Neuron (in vitro differentiated cells): Measurements from ENCODE around the gene ALAS1.

Experiments
- H2AFZ ChIP-seq: one replicate; pipeline ENCODE4 v1.6.1; 2013; ENCODE audit warnings: low read depth, mild to moderate bottlenecking, inconsistent platforms, low read length, moderate library complexity
- H3K27me3 ChIP-seq: one replicate; pipeline ENCODE4 v1.6.1; 2013; ENCODE audit warnings: low read length; ENCODE audit not compliant: insufficient read depth
- H3K36me3 ChIP-seq: one replicate; pipeline ENCODE4 v1.6.1; 2013; ENCODE audit warnings: low read length; ENCODE audit not compliant: insufficient read depth
- H3K4me1 ChIP-seq: one replicate; pipeline ENCODE4 v1.6.1; 2013; ENCODE audit warnings: low read length; ENCODE audit not compliant: insufficient read depth
- H3K4me3 ChIP-seq: 2 replicates; pipeline ENCODE4 v1.5.1; 2013; ENCODE audit warnings: mild to moderate bottlenecking, low read length, moderate library complexity
- H3K9me3 ChIP-seq: one replicate; pipeline ENCODE4 v1.6.1; 2013; ENCODE audit warnings: low read length

Gene ALAS1

DNA sequence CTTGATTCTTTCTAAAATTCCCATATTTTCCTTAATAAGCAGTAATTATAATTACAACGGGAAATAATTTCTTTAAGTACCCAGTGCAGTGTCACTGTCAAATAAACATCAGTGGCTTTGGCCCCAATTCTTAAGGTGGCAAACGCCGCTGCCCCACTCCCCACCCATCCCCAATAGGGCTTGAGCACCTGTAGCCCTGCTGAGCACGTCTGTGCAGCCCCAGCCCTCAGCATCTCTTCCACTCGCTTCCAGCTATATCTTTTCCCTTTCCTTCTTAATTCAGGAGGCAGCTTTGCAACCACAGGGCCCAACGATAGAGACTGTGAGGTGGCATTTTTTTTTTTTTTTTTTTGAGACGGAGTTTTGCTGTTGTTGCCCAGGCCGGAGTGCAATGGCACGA, 56.6 kb downstream of the ALAS1 start:
- Histone ChIP-seq H3K4me3 (no peak overlapping the region), H3K4me1 (no peaks in the 10 kb centered on the region), H3K9me3 (no peaks in the 10 kb centered on the region), H3K36me3 (peaks cover 91% of the 10 kb centered on the region), H3K27me3 (no peaks in the 10 kb centered on the region), H2AFZ (no peak overlapping the region)

DNA sequence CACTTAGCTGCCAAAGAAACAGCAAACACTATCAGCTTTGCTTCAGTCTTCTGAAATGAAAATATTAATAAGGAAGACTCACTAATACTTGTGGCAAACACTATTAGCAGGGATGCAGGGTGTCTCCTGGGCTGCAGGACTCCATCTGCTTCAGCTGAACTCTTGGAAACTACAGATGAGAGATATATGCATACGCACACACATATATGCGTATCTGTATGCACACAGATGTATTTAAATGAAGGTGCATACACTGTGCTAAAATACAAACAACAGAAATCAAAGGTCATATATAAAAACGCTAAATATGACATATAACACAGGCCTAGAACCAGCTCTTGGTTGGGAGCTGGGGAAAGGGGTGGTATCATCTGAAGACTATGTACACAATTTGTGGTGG, 58.2 kb downstream of the ALAS1 start:
- no peak overlapping the region for H2AFZ ChIP-seq
- H3K4me1 ChIP-seq: no peaks in the 10 kb centered on the region
- H3K36me3 ChIP-seq: peaks cover 92% of the 10 kb centered on the region
- no peaks in the 10 kb centered on the region for H3K9me3 ChIP-seq
- H3K27me3 ChIP-seq: no peaks in the 10 kb centered on the region
- no peak overlapping the region for H3K4me3 ChIP-seq

DNA sequence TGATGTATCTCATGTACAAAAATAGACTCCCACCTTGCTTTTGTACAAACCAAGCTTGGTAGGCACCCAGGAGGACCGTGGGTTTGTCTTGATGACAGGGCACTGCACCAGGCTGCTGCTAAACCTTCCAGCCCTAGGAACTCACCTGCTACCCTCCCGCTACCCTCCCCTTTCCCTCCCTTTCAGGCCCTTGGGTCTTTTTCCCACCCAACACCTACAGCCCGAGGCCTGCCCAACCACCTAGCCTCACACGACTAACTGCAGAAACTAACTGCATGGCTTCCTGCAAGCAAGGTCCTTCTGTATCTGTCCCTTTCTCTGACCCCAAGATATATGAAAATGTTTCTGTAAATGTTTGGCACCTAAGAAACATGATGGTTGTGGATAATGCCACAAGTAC, 58.7 kb downstream of the ALAS1 start:
- no peaks in the 10 kb centered on the region for H3K9me3 ChIP-seq
- no peaks in the 10 kb centered on the region for H3K27me3 ChIP-seq
- H2AFZ ChIP-seq: no peak overlapping the region
- no peak overlapping the region for H3K4me3 ChIP-seq
- H3K36me3 ChIP-seq: peaks cover 92% of the 10 kb centered on the region
- no peaks in the 10 kb centered on the region for H3K4me1 ChIP-seq

DNA sequence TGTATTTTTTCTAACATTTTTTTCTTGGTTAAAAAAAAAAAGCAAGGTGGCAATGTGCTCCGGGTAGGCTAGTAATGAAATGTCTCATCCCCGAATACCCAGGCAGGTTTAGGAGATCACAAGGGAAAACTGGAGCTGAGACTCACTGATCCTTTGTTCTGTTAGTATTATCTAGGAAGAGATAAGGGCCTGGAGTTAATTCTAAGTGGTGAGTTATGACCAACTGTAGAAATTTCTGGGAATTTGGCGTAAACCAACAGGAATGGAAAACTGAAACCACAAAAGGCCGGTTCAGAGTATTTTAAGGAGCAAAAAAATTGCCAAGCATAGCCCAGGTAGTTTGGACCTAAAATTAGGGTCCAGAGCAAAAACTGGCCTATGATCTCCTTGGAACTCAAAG, 60.0 kb downstream of the ALAS1 start:
- Histone ChIP-seq H3K4me3 (no peak overlapping the region), H3K4me1 (no peaks in the 10 kb centered on the region), H2AFZ (no peak overlapping the region), H3K9me3 (no peaks in the 10 kb centered on the region), H3K27me3 (no peaks in the 10 kb centered on the region), H3K36me3 (peaks cover 95% of the 10 kb centered on the region)

DNA sequence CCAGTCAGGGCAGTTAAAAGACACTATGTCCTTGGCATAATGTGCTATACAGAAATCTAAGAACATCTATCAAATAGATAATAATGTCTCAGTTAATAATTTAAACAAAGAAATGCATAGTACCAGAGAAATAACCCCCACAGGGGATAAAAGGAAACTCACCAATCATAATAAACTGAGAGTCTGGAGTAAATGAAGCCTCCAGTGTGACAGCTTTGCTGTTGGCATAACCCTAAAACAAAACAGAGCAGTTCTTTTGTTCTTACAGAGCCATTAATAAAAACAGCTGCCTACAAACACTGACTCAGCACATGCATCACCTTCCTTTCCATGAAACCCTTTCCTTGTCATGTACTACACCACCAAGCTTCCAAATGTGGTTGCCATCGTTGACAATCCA, 61.1 kb downstream of the ALAS1 start:
- no peak overlapping the region for H3K4me3 ChIP-seq
- peaks cover 95% of the 10 kb centered on the region for H3K36me3 ChIP-seq
- H3K4me1 ChIP-seq: no peaks in the 10 kb centered on the region
- no peaks in the 10 kb centered on the region for H3K9me3 ChIP-seq
- no peaks in the 10 kb centered on the region for H3K27me3 ChIP-seq
- H2AFZ ChIP-seq: no peak overlapping the region

DNA sequence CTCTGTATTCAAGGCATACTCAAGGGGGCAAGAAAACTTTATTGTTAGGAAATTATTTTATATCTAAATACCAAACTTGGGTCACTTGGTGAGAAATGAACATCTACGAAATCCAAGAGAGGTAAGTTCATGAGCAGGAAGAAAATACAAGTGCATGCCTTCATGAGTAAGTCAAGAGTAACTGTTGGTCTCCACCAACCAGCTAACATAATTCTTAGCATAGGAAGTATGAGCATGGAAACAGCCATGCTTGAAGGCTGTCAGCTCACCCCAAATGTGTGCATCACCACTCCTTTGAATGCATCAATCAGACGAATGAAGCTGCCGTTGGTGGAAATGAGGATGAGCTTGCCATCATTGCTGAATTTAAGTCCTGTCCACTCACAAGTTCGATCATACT, 61.5 kb downstream of the ALAS1 start:
- peaks cover 96% of the 10 kb centered on the region for H3K36me3 ChIP-seq
- H3K4me1 ChIP-seq: no peaks in the 10 kb centered on the region
- H2AFZ ChIP-seq: no peak overlapping the region
- no peaks in the 10 kb centered on the region for H3K27me3 ChIP-seq
- no peak overlapping the region for H3K4me3 ChIP-seq
- H3K9me3 ChIP-seq: no peaks in the 10 kb centered on the region

DNA sequence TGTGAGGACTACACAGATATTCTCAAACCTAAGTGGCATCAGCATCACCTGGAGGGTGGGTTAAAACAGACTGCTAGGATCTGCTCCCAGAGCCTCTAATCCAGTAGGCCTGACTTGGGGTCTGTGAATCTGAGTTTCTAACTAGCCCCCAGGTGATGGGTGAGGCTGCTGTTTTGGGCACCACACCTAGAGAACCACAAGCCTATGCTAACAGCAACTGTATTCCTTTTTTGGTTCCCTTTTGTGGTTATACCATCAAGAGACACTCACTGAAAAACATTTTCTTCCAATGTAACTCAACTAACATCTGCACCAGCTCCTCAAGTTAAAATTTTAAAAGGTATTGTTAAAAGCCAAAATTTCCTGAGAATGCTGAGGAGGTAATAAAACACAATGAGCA, 64.5 kb downstream of the ALAS1 start:
- Histone ChIP-seq H3K9me3 (no peaks in the 10 kb centered on the region), H3K4me3 (no peak overlapping the region), H3K36me3 (peaks cover 92% of the 10 kb centered on the region), H2AFZ (no peak overlapping the region), H3K27me3 (no peaks in the 10 kb centered on the region), H3K4me1 (no peaks in the 10 kb centered on the region)
